H9 (cell line): ENCODE data around the gene VANGL2. TPM values are rescaled to one million over a fixed set of nuclear protein-coding genes. Genes with fewer than 3 reads are reported as not detected.
A peak's percentile ranks its signal among the peaks of the same experiment; 100 is the strongest.

ENCODE experiments used
- DNase-seq: peaks from one replicate; pipeline ENCODE4 v3.0.0-alpha.2; 2017
- H2AFZ ChIP-seq: one replicate; pipeline ENCODE4 v1.6.1; 2013; ENCODE audit warnings: mild to moderate bottlenecking, low read length, control low read depth, moderate library complexity
- H2AK5ac ChIP-seq: 2 replicates; pipeline ENCODE4 v1.6.1; 2013; ENCODE audit warnings: low read length, control low read depth, mixed read lengths; ENCODE audit not compliant: insufficient read length
- H2BK120ac ChIP-seq: one replicate; pipeline ENCODE4 v1.6.1; 2013; ENCODE audit warnings: low read depth, mild to moderate bottlenecking, low read length, control low read depth, inconsistent platforms; ENCODE audit not compliant: poor library complexity, severe bottlenecking
- H2BK12ac ChIP-seq: 2 replicates; pipeline ENCODE4 v1.6.1; 2013; ENCODE audit warnings: low read length, control low read depth, mixed read lengths, low read depth; ENCODE audit not compliant: insufficient read length
- H2BK15ac ChIP-seq: 2 replicates; pipeline ENCODE4 v1.6.1; 2013; ENCODE audit warnings: low read depth, low read length, control low read depth
- H2BK20ac ChIP-seq: one replicate; pipeline ENCODE4 v1.6.1; 2013; ENCODE audit warnings: low read depth, mild to moderate bottlenecking, low read length, control low read depth, inconsistent platforms; ENCODE audit not compliant: poor library complexity, severe bottlenecking
- H2BK5ac ChIP-seq: 2 replicates; pipeline ENCODE4 v1.6.1; 2013; ENCODE audit warnings: low read length, control low read depth, mixed read lengths; ENCODE audit not compliant: insufficient read length
- H3K14ac ChIP-seq: 2 replicates; pipeline ENCODE4 v1.6.1; 2013; ENCODE audit warnings: low read length, control low read depth; ENCODE audit not compliant: insufficient read depth
- H3K18ac ChIP-seq: 2 replicates; pipeline ENCODE4 v1.6.1; 2013; ENCODE audit warnings: low read depth, mild to moderate bottlenecking, mixed read lengths, low read length, control low read depth; ENCODE audit not compliant: insufficient read length
- H3K23ac ChIP-seq: 2 replicates; pipeline ENCODE4 v1.6.1; 2013; ENCODE audit warnings: low read length, control low read depth, mixed read lengths, low read depth; ENCODE audit not compliant: insufficient read length
- H3K23me2 ChIP-seq: 2 replicates; pipeline ENCODE4 v1.6.1; 2013; ENCODE audit warnings: low read depth, mild to moderate bottlenecking, mixed read lengths, low read length, control low read depth; ENCODE audit not compliant: insufficient read length, poor library complexity, severe bottlenecking
- H3K27ac ChIP-seq: 2 replicates; pipeline ENCODE4 v1.5.1; 2013; ENCODE audit warnings: low read length, control low read depth, mixed read lengths, low read depth; ENCODE audit not compliant: insufficient read length
- H3K27me3 ChIP-seq: 2 replicates; pipeline ENCODE4 v1.6.1; 2013; ENCODE audit warnings: low read length, control low read depth, inconsistent platforms; ENCODE audit not compliant: insufficient read depth
- H3K4ac ChIP-seq: 2 replicates; pipeline ENCODE4 v1.6.1; 2013; ENCODE audit warnings: low read depth, mild to moderate bottlenecking, control low read depth, inconsistent platforms, low read length, moderate library complexity
- H3K4me1 ChIP-seq: 2 replicates; pipeline ENCODE4 v1.6.1; 2013; ENCODE audit warnings: low read length, control low read depth, inconsistent platforms; ENCODE audit not compliant: insufficient read depth
- H3K4me2 ChIP-seq: 2 replicates; pipeline ENCODE4 v1.6.1; 2013; ENCODE audit warnings: low read length, control low read depth, mixed read lengths; ENCODE audit not compliant: insufficient read length, insufficient read depth
- H3K56ac ChIP-seq: 2 replicates; pipeline ENCODE4 v1.6.1; 2013; ENCODE audit warnings: low read depth, mild to moderate bottlenecking, mixed read lengths, low read length, control low read depth; ENCODE audit not compliant: insufficient read length
- H3K79me1 ChIP-seq: 2 replicates; pipeline ENCODE4 v1.6.1; 2013; ENCODE audit warnings: low read depth, mild to moderate bottlenecking, moderate library complexity, low read length, control low read depth, inconsistent platforms; ENCODE audit not compliant: insufficient read depth, poor library complexity, severe bottlenecking
- H3K79me2 ChIP-seq: 2 replicates; pipeline ENCODE4 v1.6.1; 2013; ENCODE audit warnings: low read length, control low read depth, inconsistent platforms; ENCODE audit not compliant: insufficient read depth
- H3K9ac ChIP-seq: 2 replicates; pipeline ENCODE4 v1.6.1; 2013; ENCODE audit warnings: low read length, control low read depth, mixed read lengths; ENCODE audit not compliant: insufficient read length; ENCODE audit errors: extremely low read depth
- H3K9me3 ChIP-seq: one replicate; pipeline ENCODE4 v1.6.1; 2013; ENCODE audit warnings: low read depth, low read length, inconsistent platforms; ENCODE audit not compliant: control insufficient read depth
- H3T11ph ChIP-seq: one replicate; pipeline ENCODE4 v1.6.1; 2013; ENCODE audit warnings: mild to moderate bottlenecking, low read length, control low read depth, inconsistent platforms
- H4K20me1 ChIP-seq: one replicate; pipeline ENCODE4 v1.6.1; 2013; ENCODE audit not compliant: control insufficient read depth, insufficient read length, insufficient read depth
- H4K5ac ChIP-seq: 2 replicates; pipeline ENCODE4 v1.6.1; 2013; ENCODE audit warnings: low read depth, mild to moderate bottlenecking, mixed read lengths, low read length, control low read depth; ENCODE audit not compliant: insufficient read length
- H4K8ac ChIP-seq: replicated peaks from 2 replicates; pipeline ENCODE4 v1.6.1; 2013; ENCODE audit warnings: low read length, control low read depth, mixed read lengths, low read depth; ENCODE audit not compliant: insufficient read length
- H4K91ac ChIP-seq: 2 replicates; pipeline ENCODE4 v1.6.1; 2013; ENCODE audit warnings: low read depth, mild to moderate bottlenecking, moderate library complexity, mixed read lengths, low read length, control low read depth; ENCODE audit not compliant: insufficient read length
- H3K27ac Mint-ChIP-seq, 3 experiments: 2 replicates in 2 of 3; 3 replicates in 1 of 3; pipeline ENCODE4 v1.8.0; 2020 to 2021; ENCODE audit warnings: mixed read lengths in 3 of 3, mild to moderate bottlenecking in 1 of 3, moderate library complexity in 1 of 3
- H3K27me3 Mint-ChIP-seq: 2 replicates; pipeline ENCODE4 v1.8.0; 2021; ENCODE audit warnings: low read depth, mild to moderate bottlenecking, moderate library complexity, mixed read lengths
- H3K36me3 Mint-ChIP-seq, 3 experiments: 2 replicates in 2 of 3; 3 replicates in 1 of 3; pipeline ENCODE4 v1.8.0; 2020 to 2021; ENCODE audit warnings: low read depth in 3 of 3, mixed read lengths in 3 of 3; ENCODE audit not compliant: insufficient read depth in 1 of 3
- H3K4me1 Mint-ChIP-seq, 2 experiments: 2 replicates each; pipeline ENCODE4 v1.8.0; 2020; ENCODE audit warnings: mixed read lengths in 2 of 2
- H3K4me3 Mint-ChIP-seq, 2 experiments: 2 replicates in 1 of 2; 3 replicates in 1 of 2; pipeline ENCODE4 v1.8.0; 2020 to 2021; ENCODE audit warnings: mild to moderate bottlenecking in 2 of 2, mixed read lengths in 2 of 2, moderate library complexity in 1 of 2
- H3K9me3 Mint-ChIP-seq, 2 experiments: 2 replicates in 1 of 2; 3 replicates in 1 of 2; pipeline ENCODE4 v1.8.0; 2020; ENCODE audit warnings: mild to moderate bottlenecking in 2 of 2, mixed read lengths in 2 of 2, moderate library complexity in 1 of 2
- CTCF ChIP-seq: fragments of 200-600 bp; sonication (generic); conservative IDR thresholded peaks from 3 replicates; pipeline ENCODE4 v1.8.0; 2021; ENCODE audit warnings: antibody characterized with exemption, mild to moderate bottlenecking
- WGBS: extraction: QIAGEN DNeasy Blood & Tissue Kit; methylation state at CpG from one replicate; pipeline ENCODE4 v1.1.7; 2013; ENCODE audit warnings: missing lambda C conversion rate, low lambda C conversion rate, mixed read lengths; ENCODE audit not compliant: insufficient read length; ENCODE audit errors: extremely low coverage; 5-methylcytosine and 5-hydroxymethylcytosine counted together
- total RNA-seq: library from RNA; stranded (reverse); gene quantifications from 2 replicates; pipeline ENCODE4 v1.2.1, GENCODE V29; 2021

VANGL2 gene
- total RNA-seq, 1 experiment from 2014 or later, result 58.5 TPM

DNA sequence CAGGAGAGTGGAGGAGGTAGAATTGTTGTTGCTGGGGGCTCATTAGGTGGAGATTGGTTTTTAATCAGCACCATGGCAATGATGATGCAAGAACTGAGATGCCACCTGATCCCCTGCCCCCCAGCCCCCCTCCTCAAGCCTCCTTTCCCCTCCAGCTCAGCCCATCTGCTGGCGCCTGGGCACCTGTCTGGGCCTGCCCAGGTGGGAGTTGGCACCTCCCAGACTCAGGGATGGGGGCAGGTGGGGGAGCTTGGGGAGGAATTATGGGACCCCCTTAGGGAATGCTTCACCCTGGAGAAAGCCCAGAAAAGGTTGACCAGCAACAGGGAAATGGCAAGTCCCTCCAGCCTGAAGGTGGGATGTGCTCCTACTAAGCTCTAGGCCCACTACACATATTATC is 35.0 kb upstream of the VANGL2 start:
- no peak overlapping the region for H3K4ac ChIP-seq
- no CpG with 5 or more reads among the region's 1 CpG for whole genome bisulfite sequencing
- no peaks in the 10 kb centered on the region; the same call in 1 of the 2 replicates for H3K4me1 ChIP-seq
- H4K5ac ChIP-seq, result no peak overlapping the region
- no peak overlapping the region for H2BK5ac ChIP-seq
- no peak overlapping the region for H3K23ac ChIP-seq
- no peak overlapping the region for H3K27ac ChIP-seq
- H2AK5ac ChIP-seq, result no peak overlapping the region
- DNase-seq, result no peak
- no peak overlapping the region for H3K18ac ChIP-seq
- Mint-ChIP-seq H3K9me3 (no peaks in the 10 kb centered on the region), H3K4me3 (no peak overlapping the region), H3K27me3 (peaks cover 4% of the 10 kb centered on the region; the same call in 1 of the 2 replicates), H3K4me1 (peaks cover 42 to 62% of the 10 kb centered on the region in 2 experiments), H3K36me3 (peaks cover 2 to 11% (median 7%) of the 10 kb centered on the region in 3 experiments; a peak in 5 of 7 replicates), H3K27ac (peak overlapping the region in 2 of 3 experiments; percentile 30 to 93; a peak in 2 of 7 replicates)
- no peaks in the 10 kb centered on the region for H4K20me1 ChIP-seq
- no peaks in the 10 kb centered on the region for H3K27me3 ChIP-seq
- no peaks in the 10 kb centered on the region for H3K79me2 ChIP-seq
- H2BK120ac ChIP-seq, result no peak overlapping the region
- no peak overlapping the region for H3K14ac ChIP-seq
- H3K9ac ChIP-seq, result no peak overlapping the region
- no peak overlapping the region for H3K56ac ChIP-seq
- H2AFZ ChIP-seq, result no peak overlapping the region
- no peaks in the 10 kb centered on the region for H3K23me2 ChIP-seq
- H4K91ac ChIP-seq, result no peak overlapping the region
- H2BK20ac ChIP-seq, result no peak overlapping the region
- H2BK12ac ChIP-seq, result no peak overlapping the region
- no peak overlapping the region for H3T11ph ChIP-seq
- no peak for TF ChIP-seq CTCF
- no peak overlapping the region for H3K4me2 ChIP-seq
- no peak overlapping the region for H2BK15ac ChIP-seq
- H3K9me3 ChIP-seq, result no peaks in the 10 kb centered on the region
- H3K79me1 ChIP-seq, result no peaks in the 10 kb centered on the region
- H4K8ac ChIP-seq, result no peak overlapping the region
